Activated CD4-positive, alpha-beta T cell treated with anti-CD3 and anti-CD28 coated beads for 24 hours (primary cell): ENCODE measurements around the gene LIPE.
"Not testable (repeated sequence)": the region's sequence is repeated elsewhere in the genome, so short reads cannot be mapped to it uniquely, and the experiment has no call there.

Source experiments
- DNase-seq, 2 donors: peaks; one replicate each; pipeline ENCODE4 v3.0.0-alpha.2; 2020; ENCODE audit warnings: low read depth in 2 of 2

LIPE gene

GRCh38 chr19:42448306-42448705 lies 21.1 kb upstream of the LIPE start:
- DNase-seq = not testable (repeated sequence)

DNA sequence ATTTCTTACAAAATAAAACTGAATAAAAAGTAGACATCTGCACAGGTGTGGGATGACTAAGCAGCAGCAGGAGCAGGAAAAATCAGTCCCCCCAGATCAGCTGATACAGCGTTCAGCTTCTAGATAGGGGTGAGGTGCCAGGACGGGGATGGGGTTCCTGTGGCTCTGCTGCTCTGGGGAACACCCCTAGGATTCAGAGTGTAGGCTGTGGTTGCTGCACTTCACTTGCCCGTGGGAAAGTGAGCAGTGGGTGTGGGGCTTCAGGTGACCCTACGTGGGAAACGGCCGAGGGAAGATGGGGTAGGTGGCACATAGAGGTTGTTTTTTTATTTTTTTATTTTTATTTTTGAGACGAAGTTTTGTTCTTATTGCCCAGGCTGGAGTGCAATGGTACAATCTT lies 18.8 kb upstream of the LIPE start:
- no peak for DNase-seq

DNA sequence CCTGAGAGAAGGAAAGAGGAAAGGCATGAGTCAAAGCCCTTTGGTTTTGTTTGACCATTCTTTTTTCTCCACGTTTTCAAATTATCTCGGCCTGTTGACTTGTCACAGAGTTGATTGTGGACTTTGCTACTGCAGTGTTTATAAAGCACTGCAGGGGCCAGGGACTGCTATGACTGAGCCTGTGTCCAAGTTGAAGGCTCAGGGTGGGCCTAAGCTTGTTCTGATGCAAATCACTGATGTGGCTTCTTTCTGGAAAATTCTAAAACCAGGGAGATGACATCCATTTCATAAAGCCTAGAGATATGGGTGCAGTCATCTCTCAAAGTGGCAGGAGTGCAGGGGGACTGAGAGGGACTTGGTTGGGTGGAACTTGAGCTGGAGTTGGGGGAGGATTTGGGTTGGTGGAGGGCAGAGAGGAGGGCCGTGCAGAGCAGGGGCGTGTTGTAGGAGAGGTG lies 16.8 kb upstream of the LIPE start:
- DNase-seq = no peak

- no peak for DNase-seq
These were observed 15.6 kb upstream of the LIPE start, which contains the start of gene CXCL17 for GRCh38 chr19:42442833-42443232. CXCL17 (minus strand) TSS chr19:42442946; CDS start chr19:42442832, 114 bp downstream.

DNA sequence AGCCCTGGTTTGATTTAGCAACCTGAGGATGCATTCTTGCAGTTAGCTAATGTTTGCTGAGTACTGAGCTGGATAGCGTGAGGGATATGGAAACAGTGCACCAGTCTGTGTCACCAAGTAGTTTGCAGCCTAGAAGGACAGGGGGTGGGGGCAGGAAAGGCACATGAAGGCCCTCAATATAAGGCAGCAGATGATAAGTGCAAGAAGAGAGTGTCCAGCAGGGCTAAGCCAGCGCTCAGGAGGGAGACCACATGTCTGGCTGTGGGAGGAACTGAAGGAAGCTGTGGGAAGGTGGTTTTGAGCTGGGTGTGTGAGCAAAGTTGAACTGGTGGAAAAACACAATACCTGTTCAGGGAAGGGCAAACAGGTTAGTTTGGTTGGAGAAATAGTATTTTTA lies 13.9 kb upstream of the LIPE start:
- no peak for DNase-seq

- DNase-seq = peak; percentile 77 to 81
These were observed 13.3 kb upstream of the LIPE start for GRCh38 chr19:42440357-42441048.

- DNase-seq = no peak
These were observed 8.8 kb upstream of the LIPE start for GRCh38 chr19:42436006-42436405.

- no peak for DNase-seq
These were observed 8.1 kb upstream of the LIPE start for GRCh38 chr19:42435316-42435715.

GRCh38 chr19:42433503-42434260 lies 6.5 kb upstream of the LIPE start:
- peak; percentile 53 to 66 for DNase-seq

DNA sequence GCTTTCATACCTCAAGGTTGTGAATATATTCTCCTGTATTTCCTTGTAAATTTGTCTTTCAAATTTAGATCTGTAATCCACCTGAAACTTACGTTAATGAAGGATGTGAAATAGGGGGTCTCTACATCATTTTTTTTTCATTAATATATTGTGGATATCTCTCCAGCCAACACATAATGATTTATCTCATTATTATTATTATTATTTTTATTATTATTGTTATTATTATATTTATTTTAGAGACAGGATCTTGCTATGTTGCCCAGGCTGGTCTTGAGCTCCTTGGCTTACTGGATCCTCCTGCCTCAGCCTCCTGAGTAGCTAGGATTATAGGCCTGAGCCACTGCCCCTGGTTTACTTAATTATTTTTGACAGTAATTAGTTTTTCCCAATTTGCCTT lies 4.3 kb upstream of the LIPE start:
- no peak for DNase-seq

- DNase-seq = no peak
These were observed 1.5 kb upstream of the LIPE start for GRCh38 chr19:42428676-42429075.

DNA sequence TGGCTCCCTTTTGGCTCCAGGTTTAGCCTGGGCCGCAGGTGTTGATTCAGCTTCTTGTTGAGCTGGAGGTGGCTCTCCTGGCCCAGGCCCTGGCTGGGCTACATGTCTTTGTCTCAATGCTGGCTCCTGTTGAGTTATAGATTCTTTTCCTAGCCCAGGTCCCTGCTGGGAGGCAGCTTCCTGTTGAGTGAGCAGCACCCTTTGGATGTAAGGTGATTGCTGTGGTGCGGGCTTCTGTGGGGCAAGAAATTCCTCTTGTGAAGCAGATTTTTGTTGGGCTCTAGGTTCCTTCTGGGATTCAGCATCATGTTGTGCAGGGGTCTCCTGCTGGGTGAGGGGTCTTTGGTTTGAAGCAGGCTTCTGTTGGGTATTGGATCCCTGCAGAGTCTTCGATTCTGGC lies 545 bp downstream of the LIPE start:
- no peak for DNase-seq

DNA sequence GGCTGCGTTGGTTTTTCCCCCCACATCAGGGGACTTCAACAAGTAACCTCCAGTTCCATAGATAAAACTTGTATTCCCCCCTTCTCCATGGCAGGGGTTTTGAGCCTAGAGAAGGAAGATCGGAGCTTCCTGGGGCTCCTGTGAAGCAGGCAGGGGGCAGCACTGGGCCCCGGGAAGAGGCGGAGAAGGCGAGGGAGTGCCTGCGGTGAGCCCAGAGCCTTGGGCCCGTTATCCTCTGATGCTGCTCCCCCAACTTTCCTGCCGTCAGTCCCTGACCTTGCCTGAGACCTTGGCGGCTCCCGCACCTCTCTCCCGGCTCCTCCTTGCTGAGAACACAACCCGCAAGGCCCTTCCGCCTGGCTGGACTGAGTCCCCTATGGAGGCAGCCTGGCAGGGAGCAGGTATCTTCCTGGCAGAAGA lies 2.5 kb downstream of the LIPE start:
- DNase-seq = no peak

DNA sequence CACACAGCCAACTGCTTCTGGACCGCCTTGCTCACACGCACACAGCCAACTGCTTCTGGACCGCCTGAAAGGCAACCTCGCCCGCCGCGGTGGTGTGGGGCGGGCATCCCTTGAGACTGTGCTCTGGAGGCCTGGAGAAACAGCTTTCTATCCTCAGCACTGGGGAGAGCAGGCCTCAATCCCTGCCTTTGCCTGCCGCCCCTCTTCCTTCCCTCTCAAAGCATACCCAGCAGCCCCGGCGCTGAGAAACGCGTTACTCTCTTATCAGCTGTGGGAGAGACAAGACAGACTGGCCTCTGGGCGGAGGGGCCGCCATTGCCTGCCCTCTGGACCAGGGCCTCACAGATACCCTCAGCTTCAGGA lies 2.9 kb downstream of the LIPE start:
- DNase-seq = no peak

GRCh38 chr19:42423462-42424344 lies 3.5 kb downstream of the LIPE start:
- peak; percentile 91 to 95 for DNase-seq

DNA sequence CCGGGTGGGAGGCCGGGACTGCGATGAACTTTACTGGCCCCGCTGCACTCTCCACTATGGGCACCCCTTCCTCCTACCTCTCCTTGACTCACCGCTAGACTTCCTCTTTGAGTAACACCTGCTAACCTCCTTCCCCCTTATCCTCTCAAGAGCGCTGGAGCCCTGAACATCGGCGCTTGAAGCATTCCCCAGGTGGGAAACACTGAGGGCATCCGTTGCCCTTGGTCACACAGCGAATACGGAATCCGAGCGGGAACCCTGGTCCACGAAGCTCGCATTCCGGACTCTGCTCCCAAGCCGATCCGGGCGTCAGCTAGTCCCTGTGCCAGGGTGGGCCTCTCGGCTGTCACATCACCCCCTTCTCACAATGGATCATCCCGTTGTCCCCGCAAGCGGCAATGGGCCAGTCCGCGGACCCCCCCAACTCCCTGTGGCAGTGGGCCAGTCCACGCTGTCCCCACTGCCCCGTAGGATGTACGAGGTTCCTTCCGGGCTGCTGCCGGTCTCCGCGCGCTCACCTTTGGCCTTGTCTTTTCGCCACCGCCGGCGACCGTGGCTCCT lies 4.2 kb downstream of the LIPE start:
- DNase-seq = peak in 1 of 2 donors; percentile 19

- DNase-seq = no peak
These were observed 4.9 kb downstream of the LIPE start for GRCh38 chr19:42422092-42422900.

GRCh38 chr19:42421591-42422031 lies 5.6 kb downstream of the LIPE start:
- no peak for DNase-seq

- DNase-seq = no peak
These were observed 6.1 kb downstream of the LIPE start for GRCh38 chr19:42421101-42421500.

- DNase-seq = peak; percentile 65 to 74
These were observed 7.1 kb downstream of the LIPE start for GRCh38 chr19:42420055-42420544.

- DNase-seq = no peak
These were observed 7.9 kb downstream of the LIPE start for GRCh38 chr19:42419309-42419708.
